Adrenal gland (tissue), 5 donors: ENCODE measurements around the gene DHODH.

Source experiments
- CTCF ChIP-seq, 6 experiments: fragments of 450-650 bp in 4 of 6; fragments of 200-600 bp in 2 of 6; sonication (generic) in 1 of 6; IDR thresholded peaks; 1 replicate in 5 of 6; 2 replicates in 1 of 6; pipeline versions ENCODE4 v1.5.1 to v1.8.0; 2016 to 2021; ENCODE audit warnings: antibody characterized with exemption in 6 of 6, mild to moderate bottlenecking in 2 of 6, moderate library complexity in 1 of 6
- POLR2A ChIP-seq, 2 donors: fragments of 450-650 bp; IDR thresholded peaks; one replicate each; pipeline ENCODE4 v1.6.1; 2017; ENCODE audit warnings: antibody characterized with exemption in 2 of 2, mild to moderate bottlenecking in 2 of 2, moderate library complexity in 1 of 2
- donor health status: DM: no; HTN: no; CAD: no.

- TF ChIP-seq CTCF (IDR thresholded peaks at IDR 0.05) (no peak), POLR2A (IDR thresholded peaks at IDR 0.05) (no peak)
These were observed 36.3 kb downstream of the DHODH start for GRCh38 chr16:72044825-72045359.
